HepG2 (cell line): ENCODE measurements around the gene LRRN2.

Source experiments
- ATF7 ChIP-seq, 2 experiments: fragments of 450-650 bp in 1 of 2; sonication (generic) in 1 of 2; formaldehyde crosslinking in 1 of 2; IDR thresholded peaks; 2 replicates each; pipeline versions ENCODE4 v1.4.0 to v1.6.1; 2016 to 2020; ENCODE audit warnings: antibody characterized with exemption in 1 of 2, mild to moderate bottlenecking in 1 of 2, missing genetic modification reagents in 1 of 2
- DNMT1 ChIP-seq: sonication (generic); formaldehyde crosslinking; IDR thresholded peaks from 2 replicates; pipeline ENCODE4 v1.5.1; 2020; ENCODE audit warnings: mild to moderate bottlenecking, missing genetic modification reagents
- JUN ChIP-seq: sonication (generic); formaldehyde crosslinking; IDR thresholded peaks from 2 replicates; pipeline ENCODE4 v1.4.0; 2020; ENCODE audit warnings: mild to moderate bottlenecking, missing genetic modification reagents
- KLF11 ChIP-seq: IDR thresholded peaks from 2 replicates; pipeline ENCODE4 v1.6.1; 2016; ENCODE audit warnings: missing compliant biosample characterization
- SRF ChIP-seq: IDR thresholded peaks from 2 replicates; pipeline ENCODE4 v1.6.1; 2011; ENCODE audit warnings: mild to moderate bottlenecking, low read depth, low read length, moderate library complexity
- TAF1 ChIP-seq: sonication (generic); formaldehyde crosslinking; IDR thresholded peaks from 2 replicates; pipeline ENCODE4 v1.4.0; 2020; ENCODE audit warnings: missing genetic modification reagents
- ZFP62 ChIP-seq: sonication (generic); formaldehyde crosslinking; IDR thresholded peaks from 2 replicates; pipeline ENCODE4 v1.4.0; 2020; ENCODE audit warnings: missing genetic modification reagents
- ZNF121 ChIP-seq: sonication (generic); formaldehyde crosslinking; IDR thresholded peaks from 2 replicates; pipeline ENCODE4 v1.5.0; 2020; ENCODE audit warnings: mild to moderate bottlenecking, missing genetic modification reagents
- TF ChIP-seq, protein P1 (sequence below): sonication (generic); formaldehyde crosslinking; IDR thresholded peaks from 2 replicates; pipeline ENCODE4 v1.5.0; 2020; ENCODE audit warnings: mild to moderate bottlenecking, missing genetic modification reagents, moderate library complexity
- TF ChIP-seq, protein P2 (sequence below): sonication (generic); formaldehyde crosslinking; IDR thresholded peaks from 2 replicates; pipeline ENCODE4 v1.5.0; 2020; ENCODE audit warnings: missing genetic modification reagents, mild to moderate bottlenecking, borderline replicate concordance
- TF ChIP-seq, protein P3 (sequence below): sonication (generic); formaldehyde crosslinking; IDR thresholded peaks from 2 replicates; pipeline ENCODE4 v1.4.0; 2020; ENCODE audit warnings: missing genetic modification reagents, mild to moderate bottlenecking, borderline replicate concordance
- TF ChIP-seq, protein P4 (sequence below): sonication (generic); formaldehyde crosslinking; IDR thresholded peaks from 2 replicates; pipeline ENCODE4 v1.4.0; 2020; ENCODE audit warnings: missing genetic modification reagents

DNA sequence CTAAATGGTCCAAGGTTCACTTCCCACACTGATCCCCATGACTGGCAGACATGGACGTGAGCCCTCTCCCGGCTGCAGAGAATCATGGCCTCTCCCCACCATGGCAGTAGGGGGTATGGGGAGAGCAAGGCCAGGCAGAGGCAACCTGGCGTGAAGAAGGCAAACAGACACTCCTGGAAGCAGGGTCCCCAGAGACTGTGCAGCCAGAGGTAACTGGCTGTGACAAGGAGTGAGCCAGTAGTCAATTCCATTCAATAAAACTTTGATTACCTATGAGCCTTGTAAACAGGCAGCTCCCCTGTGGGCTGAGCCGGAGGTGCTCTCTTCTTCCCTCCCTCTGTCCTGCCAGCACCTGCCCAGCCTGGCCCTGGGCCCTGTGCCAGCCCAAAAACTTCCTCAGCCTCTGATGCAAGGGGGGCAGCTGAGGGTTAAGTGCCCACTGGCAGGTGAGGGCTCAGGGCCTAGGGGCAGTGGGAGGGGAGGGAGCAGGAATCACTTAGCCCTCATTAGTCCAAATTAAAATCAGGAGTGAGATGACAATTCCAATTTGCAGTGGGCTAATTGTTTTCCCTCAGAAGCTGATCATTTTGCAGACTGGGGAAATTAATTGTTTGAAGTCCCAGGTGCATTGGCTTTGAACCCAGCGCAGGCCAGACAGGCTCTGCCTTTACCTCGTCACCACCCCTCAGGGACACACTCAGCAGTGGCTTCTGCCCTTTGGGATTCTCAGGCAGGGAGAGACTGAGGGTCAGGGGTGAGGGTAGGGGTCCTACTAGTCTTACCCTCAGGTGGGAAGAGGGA lies 35.6 kb downstream of the LRRN2 start:
- TF ChIP-seq DNMT1 (no peak), ZFP62 (CRISPR knock-in tag) (no peak), JUN (CRISPR knock-in tag) (no peak), SRF (no peak), ZNF121 (CRISPR knock-in tag) (no peak), ATF7 (IDR thresholded peaks at IDR 0.05) (no peak), ATF7 (CRISPR knock-in tag; IDR thresholded peaks at IDR 0.05) (no peak), KLF11 (CRISPR knock-in tag) (no peak), TAF1 (CRISPR knock-in tag) (no peak)
- TF ChIP-seq, protein P1, sequence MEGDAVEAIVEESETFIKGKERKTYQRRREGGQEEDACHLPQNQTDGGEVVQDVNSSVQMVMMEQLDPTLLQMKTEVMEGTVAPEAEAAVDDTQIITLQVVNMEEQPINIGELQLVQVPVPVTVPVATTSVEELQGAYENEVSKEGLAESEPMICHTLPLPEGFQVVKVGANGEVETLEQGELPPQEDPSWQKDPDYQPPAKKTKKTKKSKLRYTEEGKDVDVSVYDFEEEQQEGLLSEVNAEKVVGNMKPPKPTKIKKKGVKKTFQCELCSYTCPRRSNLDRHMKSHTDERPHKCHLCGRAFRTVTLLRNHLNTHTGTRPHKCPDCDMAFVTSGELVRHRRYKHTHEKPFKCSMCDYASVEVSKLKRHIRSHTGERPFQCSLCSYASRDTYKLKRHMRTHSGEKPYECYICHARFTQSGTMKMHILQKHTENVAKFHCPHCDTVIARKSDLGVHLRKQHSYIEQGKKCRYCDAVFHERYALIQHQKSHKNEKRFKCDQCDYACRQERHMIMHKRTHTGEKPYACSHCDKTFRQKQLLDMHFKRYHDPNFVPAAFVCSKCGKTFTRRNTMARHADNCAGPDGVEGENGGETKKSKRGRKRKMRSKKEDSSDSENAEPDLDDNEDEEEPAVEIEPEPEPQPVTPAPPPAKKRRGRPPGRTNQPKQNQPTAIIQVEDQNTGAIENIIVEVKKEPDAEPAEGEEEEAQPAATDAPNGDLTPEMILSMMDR: no peak
- TF ChIP-seq, protein P2, sequence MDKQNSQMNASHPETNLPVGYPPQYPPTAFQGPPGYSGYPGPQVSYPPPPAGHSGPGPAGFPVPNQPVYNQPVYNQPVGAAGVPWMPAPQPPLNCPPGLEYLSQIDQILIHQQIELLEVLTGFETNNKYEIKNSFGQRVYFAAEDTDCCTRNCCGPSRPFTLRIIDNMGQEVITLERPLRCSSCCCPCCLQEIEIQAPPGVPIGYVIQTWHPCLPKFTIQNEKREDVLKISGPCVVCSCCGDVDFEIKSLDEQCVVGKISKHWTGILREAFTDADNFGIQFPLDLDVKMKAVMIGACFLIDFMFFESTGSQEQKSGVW (CRISPR knock-in tag): no peak
- TF ChIP-seq, protein P3, sequence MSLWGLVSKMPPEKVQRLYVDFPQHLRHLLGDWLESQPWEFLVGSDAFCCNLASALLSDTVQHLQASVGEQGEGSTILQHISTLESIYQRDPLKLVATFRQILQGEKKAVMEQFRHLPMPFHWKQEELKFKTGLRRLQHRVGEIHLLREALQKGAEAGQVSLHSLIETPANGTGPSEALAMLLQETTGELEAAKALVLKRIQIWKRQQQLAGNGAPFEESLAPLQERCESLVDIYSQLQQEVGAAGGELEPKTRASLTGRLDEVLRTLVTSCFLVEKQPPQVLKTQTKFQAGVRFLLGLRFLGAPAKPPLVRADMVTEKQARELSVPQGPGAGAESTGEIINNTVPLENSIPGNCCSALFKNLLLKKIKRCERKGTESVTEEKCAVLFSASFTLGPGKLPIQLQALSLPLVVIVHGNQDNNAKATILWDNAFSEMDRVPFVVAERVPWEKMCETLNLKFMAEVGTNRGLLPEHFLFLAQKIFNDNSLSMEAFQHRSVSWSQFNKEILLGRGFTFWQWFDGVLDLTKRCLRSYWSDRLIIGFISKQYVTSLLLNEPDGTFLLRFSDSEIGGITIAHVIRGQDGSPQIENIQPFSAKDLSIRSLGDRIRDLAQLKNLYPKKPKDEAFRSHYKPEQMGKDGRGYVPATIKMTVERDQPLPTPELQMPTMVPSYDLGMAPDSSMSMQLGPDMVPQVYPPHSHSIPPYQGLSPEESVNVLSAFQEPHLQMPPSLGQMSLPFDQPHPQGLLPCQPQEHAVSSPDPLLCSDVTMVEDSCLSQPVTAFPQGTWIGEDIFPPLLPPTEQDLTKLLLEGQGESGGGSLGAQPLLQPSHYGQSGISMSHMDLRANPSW: no peak
- TF ChIP-seq, protein P4, sequence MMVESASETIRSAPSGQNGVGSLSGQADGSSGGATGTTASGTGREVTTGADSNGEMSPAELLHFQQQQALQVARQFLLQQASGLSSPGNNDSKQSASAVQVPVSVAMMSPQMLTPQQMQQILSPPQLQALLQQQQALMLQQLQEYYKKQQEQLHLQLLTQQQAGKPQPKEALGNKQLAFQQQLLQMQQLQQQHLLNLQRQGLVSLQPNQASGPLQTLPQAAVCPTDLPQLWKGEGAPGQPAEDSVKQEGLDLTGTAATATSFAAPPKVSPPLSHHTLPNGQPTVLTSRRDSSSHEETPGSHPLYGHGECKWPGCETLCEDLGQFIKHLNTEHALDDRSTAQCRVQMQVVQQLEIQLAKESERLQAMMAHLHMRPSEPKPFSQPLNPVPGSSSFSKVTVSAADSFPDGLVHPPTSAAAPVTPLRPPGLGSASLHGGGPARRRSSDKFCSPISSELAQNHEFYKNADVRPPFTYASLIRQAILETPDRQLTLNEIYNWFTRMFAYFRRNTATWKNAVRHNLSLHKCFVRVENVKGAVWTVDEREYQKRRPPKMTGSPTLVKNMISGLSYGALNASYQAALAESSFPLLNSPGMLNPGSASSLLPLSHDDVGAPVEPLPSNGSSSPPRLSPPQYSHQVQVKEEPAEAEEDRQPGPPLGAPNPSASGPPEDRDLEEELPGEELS (CRISPR knock-in tag): no peak
